Fibroblast of lung (primary cell): Measurements from ENCODE around the gene OR4P4.

Source experiments
- EZH2 ChIP-seq: IDR thresholded peaks from 2 replicates; pipeline ENCODE4 v1.5.1; 2012; ENCODE audit warnings: low read length, control low read depth, mild to moderate bottlenecking; ENCODE audit errors: missing control alignments
- TF ChIP-seq, protein P1 (sequence below), 2 donors: IDR thresholded peaks in 1 of 2; conservative IDR thresholded peaks in 1 of 2; 1 replicate in 1 of 2; 2 replicates in 1 of 2; pipeline ENCODE4 v1.5.1; 2011 to 2012; ENCODE audit warnings: low read length in 2 of 2, control low read depth in 1 of 2, inconsistent platforms in 1 of 2, low read depth in 1 of 2, mild to moderate bottlenecking in 1 of 2

- TF ChIP-seq, protein P1, sequence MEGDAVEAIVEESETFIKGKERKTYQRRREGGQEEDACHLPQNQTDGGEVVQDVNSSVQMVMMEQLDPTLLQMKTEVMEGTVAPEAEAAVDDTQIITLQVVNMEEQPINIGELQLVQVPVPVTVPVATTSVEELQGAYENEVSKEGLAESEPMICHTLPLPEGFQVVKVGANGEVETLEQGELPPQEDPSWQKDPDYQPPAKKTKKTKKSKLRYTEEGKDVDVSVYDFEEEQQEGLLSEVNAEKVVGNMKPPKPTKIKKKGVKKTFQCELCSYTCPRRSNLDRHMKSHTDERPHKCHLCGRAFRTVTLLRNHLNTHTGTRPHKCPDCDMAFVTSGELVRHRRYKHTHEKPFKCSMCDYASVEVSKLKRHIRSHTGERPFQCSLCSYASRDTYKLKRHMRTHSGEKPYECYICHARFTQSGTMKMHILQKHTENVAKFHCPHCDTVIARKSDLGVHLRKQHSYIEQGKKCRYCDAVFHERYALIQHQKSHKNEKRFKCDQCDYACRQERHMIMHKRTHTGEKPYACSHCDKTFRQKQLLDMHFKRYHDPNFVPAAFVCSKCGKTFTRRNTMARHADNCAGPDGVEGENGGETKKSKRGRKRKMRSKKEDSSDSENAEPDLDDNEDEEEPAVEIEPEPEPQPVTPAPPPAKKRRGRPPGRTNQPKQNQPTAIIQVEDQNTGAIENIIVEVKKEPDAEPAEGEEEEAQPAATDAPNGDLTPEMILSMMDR (conservative IDR thresholded peaks at IDR 0.05 in 1 of 2, IDR thresholded peaks at IDR 0.05 in 1 of 2; ENCODE audit: low read depth in 1 of 2, low read length in 2 of 2) = no peak
- TF ChIP-seq EZH2 = no peak
These were observed 10.4 kb upstream of the OR4P4 start for GRCh38 chr11:55624531-55624930.
